KMS-11 (cell line): ENCODE data around the gene CSNK1G3.

ENCODE experiments used
- H2AFZ ChIP-seq: fragments of 200-600 bp; sonication (generic); 2 replicates; pipeline ENCODE4 v1.6.1; 2016; ENCODE audit warnings: antibody characterized with exemption, mixed run types, low read depth
- H3K27ac ChIP-seq: fragments of 200-600 bp; sonication (generic); 2 replicates; pipeline ENCODE4 v1.6.1; 2016; ENCODE audit warnings: mild to moderate bottlenecking, mixed run types
- H3K27me3 ChIP-seq: fragments of 200-600 bp; sonication (generic); 2 replicates; pipeline ENCODE4 v1.6.1; 2017; ENCODE audit warnings: mild to moderate bottlenecking, low read depth, mixed run types, moderate library complexity; ENCODE audit not compliant: insufficient read depth
- H3K36me3 ChIP-seq: fragments of 200-600 bp; sonication (generic); 2 replicates; pipeline ENCODE4 v1.6.1; 2017; ENCODE audit warnings: mild to moderate bottlenecking, mixed run types; ENCODE audit not compliant: insufficient read depth
- H3K4me1 ChIP-seq: fragments of 200-600 bp; sonication (generic); 2 replicates; pipeline ENCODE4 v1.6.1; 2016; ENCODE audit warnings: mild to moderate bottlenecking, low read depth, mixed run types; ENCODE audit not compliant: poor library complexity, severe bottlenecking
- H3K4me2 ChIP-seq: fragments of 200-600 bp; sonication (generic); 2 replicates; pipeline ENCODE4 v1.7.0; 2016; ENCODE audit warnings: mild to moderate bottlenecking, mixed run types
- H3K4me3 ChIP-seq: fragments of 200-600 bp; sonication (generic); IDR thresholded peaks from 2 replicates; pipeline ENCODE4 v1.6.1; 2017; ENCODE audit warnings: low read depth, low read length, mixed read lengths; ENCODE audit not compliant: insufficient read depth
- H3K79me2 ChIP-seq: fragments of 200-600 bp; sonication (generic); 2 replicates; pipeline ENCODE4 v1.6.1; 2016; ENCODE audit warnings: low read depth, mixed run types; ENCODE audit not compliant: insufficient read depth
- H3K9ac ChIP-seq: fragments of 200-600 bp; sonication (generic); 2 replicates; pipeline ENCODE4 v1.6.1; 2016; ENCODE audit warnings: mild to moderate bottlenecking, mixed run types
- H4K20me1 ChIP-seq: fragments of 200-600 bp; sonication (generic); 2 replicates; pipeline ENCODE4 v1.6.1; 2016; ENCODE audit warnings: mild to moderate bottlenecking, mixed run types; ENCODE audit not compliant: insufficient read depth
- TF ChIP-seq, protein P1 (sequence below): fragments of 200-600 bp; sonication (generic); conservative IDR thresholded peaks from 2 replicates; pipeline ENCODE4 v1.6.1; 2017; ENCODE audit warnings: low read depth, mild to moderate bottlenecking, antibody characterized with exemption, low read length, moderate library complexity, mixed read lengths

The CSNK1G3 gene

DNA sequence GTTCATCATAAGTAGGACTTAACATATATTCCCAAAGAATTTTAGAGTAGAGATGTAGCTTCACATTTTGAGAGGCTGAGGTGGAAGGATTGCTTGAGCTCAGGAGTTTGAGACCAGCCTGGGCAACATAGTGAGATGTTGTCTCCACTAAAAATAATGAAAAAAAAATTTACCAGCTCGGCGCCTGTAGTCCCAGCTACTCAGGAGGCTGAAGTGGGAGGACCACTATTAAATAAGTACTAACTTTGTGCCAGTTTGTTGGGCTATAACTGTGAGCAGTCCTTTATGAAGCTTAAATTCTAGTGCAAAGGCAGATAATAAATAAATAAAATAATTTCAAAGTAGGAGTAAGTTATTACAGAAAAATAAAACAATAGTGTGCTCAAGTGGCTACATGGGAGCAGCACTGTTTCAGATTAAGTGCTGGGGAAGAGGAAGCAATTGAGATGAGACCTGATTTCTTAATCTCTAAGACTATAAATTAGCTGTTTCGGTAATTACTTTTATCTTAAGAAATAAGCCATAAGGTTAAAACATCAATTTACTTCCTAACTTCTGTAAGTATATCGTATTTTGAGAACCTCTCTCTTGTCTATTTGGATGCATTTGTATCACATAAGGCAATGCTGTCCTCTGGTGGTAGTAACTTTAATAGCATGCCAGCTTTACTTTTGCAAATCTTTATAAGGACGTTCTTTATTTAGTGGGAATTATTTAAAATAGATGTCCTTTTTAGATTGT is 98.9 kb downstream of the CSNK1G3 start:
- no peaks in the 10 kb centered on the region for H3K36me3 ChIP-seq
- H3K27me3 ChIP-seq: no peaks in the 10 kb centered on the region
- peaks cover 6% of the 10 kb centered on the region for H3K4me1 ChIP-seq
- no peak overlapping the region for H3K4me3 ChIP-seq
- no peaks in the 10 kb centered on the region for H4K20me1 ChIP-seq
- H2AFZ ChIP-seq: no peak overlapping the region
- no peak overlapping the region for H3K9ac ChIP-seq
- H3K27ac ChIP-seq: no peak overlapping the region
- TF ChIP-seq, protein P1, sequence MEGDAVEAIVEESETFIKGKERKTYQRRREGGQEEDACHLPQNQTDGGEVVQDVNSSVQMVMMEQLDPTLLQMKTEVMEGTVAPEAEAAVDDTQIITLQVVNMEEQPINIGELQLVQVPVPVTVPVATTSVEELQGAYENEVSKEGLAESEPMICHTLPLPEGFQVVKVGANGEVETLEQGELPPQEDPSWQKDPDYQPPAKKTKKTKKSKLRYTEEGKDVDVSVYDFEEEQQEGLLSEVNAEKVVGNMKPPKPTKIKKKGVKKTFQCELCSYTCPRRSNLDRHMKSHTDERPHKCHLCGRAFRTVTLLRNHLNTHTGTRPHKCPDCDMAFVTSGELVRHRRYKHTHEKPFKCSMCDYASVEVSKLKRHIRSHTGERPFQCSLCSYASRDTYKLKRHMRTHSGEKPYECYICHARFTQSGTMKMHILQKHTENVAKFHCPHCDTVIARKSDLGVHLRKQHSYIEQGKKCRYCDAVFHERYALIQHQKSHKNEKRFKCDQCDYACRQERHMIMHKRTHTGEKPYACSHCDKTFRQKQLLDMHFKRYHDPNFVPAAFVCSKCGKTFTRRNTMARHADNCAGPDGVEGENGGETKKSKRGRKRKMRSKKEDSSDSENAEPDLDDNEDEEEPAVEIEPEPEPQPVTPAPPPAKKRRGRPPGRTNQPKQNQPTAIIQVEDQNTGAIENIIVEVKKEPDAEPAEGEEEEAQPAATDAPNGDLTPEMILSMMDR: peak; percentile 95
- H3K4me2 ChIP-seq: 0 out of 2 replicates have a peak overlapping the region, but pooled peaks have one; percentile 16
- H3K79me2 ChIP-seq: no peaks in the 10 kb centered on the region

DNA sequence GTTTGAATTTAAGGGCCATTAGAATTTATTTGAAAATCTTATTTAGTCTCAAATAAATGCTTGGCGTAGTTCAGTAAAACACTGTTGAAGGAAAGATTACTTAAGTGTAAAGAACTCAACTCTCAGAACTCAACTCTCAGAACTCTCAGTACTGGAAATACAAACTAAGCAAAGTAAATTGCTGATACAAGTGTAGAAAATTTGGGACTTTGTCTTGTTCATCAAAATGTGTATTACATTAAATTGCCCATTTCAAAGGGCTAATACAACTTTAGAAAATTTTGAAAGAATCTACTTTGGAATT is 99.4 kb downstream of the CSNK1G3 start:
- no peaks in the 10 kb centered on the region for H3K27me3 ChIP-seq
- peaks cover 6% of the 10 kb centered on the region for H3K4me1 ChIP-seq
- no peak overlapping the region for H3K4me3 ChIP-seq
- no peak overlapping the region for H3K9ac ChIP-seq
- no peaks in the 10 kb centered on the region for H4K20me1 ChIP-seq
- TF ChIP-seq, protein P1: 0 out of 2 replicates have a peak, but pooled peaks have one; percentile 2
- no peak overlapping the region for H2AFZ ChIP-seq
- H3K36me3 ChIP-seq: no peaks in the 10 kb centered on the region
- no peak overlapping the region for H3K4me2 ChIP-seq
- H3K27ac ChIP-seq: no peak overlapping the region
- H3K79me2 ChIP-seq: no peaks in the 10 kb centered on the region

DNA sequence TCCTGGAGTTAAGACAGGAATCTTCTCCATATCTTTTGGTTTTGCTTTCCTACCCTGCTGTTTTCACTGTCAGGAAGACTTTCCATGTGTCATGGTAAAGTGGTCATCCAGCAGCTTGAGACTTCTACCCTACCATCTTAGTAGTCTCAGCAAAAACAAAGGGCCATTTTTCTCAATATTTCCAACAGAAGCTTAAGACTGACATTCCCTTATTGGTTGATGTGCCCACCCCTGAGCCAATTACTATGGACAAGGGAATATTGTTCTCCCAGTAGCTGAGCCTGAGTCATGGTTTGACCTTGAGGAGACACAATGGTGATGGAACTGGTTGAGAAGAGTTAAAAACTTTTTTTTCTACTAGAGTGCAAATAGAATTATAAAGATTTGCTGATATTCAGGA is 105.6 kb downstream of the CSNK1G3 start:
- H3K4me2 ChIP-seq: no peak overlapping the region
- H3K27me3 ChIP-seq: no peaks in the 10 kb centered on the region
- no peaks in the 10 kb centered on the region for H3K79me2 ChIP-seq
- TF ChIP-seq, protein P1: no peak
- H3K4me1 ChIP-seq: no peaks in the 10 kb centered on the region
- no peak overlapping the region for H2AFZ ChIP-seq
- no peak overlapping the region for H3K27ac ChIP-seq
- H3K4me3 ChIP-seq: no peak overlapping the region
- H3K36me3 ChIP-seq: no peaks in the 10 kb centered on the region
- H4K20me1 ChIP-seq: no peaks in the 10 kb centered on the region
- no peak overlapping the region for H3K9ac ChIP-seq

DNA sequence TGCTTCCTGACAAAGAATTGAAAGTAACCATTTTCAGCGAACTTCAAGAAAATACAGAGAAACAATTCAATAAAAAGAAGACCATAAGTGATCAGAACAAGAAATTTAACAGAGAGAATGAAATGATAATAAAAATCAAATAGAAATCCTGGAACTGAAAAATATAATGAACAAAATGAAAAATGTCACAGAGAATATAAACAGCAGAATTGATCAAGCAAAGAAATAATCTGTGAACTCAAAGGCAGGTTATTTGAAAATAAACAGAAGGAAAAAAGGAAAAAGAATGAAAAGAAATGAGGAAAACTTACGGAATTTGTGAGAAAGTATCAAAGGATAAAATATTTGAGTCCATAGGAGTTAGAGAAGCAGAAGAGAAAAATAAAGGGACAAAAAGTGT is 114.1 kb downstream of the CSNK1G3 start:
- TF ChIP-seq, protein P1: no peak

More for the DNA sequence above, 114.1 kb downstream of the CSNK1G3 start:
- no peak overlapping the region for H3K4me3 ChIP-seq
- H3K27me3 ChIP-seq: no peaks in the 10 kb centered on the region
- H3K4me1 ChIP-seq: no peaks in the 10 kb centered on the region
- no peaks in the 10 kb centered on the region for H3K79me2 ChIP-seq
- no peak overlapping the region for H3K4me2 ChIP-seq
- H3K27ac ChIP-seq: no peak overlapping the region
- no peak overlapping the region for H3K9ac ChIP-seq
- H3K36me3 ChIP-seq: no peaks in the 10 kb centered on the region
- H4K20me1 ChIP-seq: no peaks in the 10 kb centered on the region
- no peak overlapping the region for H2AFZ ChIP-seq
